ENCODE results near the gene FOXD2. TPM values are rescaled to one million over a fixed set of nuclear protein-coding genes. Genes with fewer than 3 reads are reported as not detected.

Gene FOXD2
- total and polyA plus RNA-seq, 2 of the 4 experiments (the other 2 are of a cell fraction), result under 0.01 to 0.03 TPM

GRCh38 chr1:47393141-47393540, 44.7 kb upstream of the FOXD2 start:
- WGBS, 2 experiments (ENCODE audit: extremely low coverage in 2 of 2, insufficient read length in 1 of 2), result no CpG with 5 or more reads among the region's 5 CpGs
- H2AK5ac ChIP-seq (ENCODE audit: low read depth, low read length), result no peak overlapping the region
- H3K23ac ChIP-seq (ENCODE audit: low read depth, low read length), result no peak overlapping the region
- no peak overlapping the region for H2BK20ac ChIP-seq (ENCODE audit: low read depth, low read length)
- intact Hi-C loops (cut with micrococcal nuclease), result no loop called here
- H3K9ac ChIP-seq (ENCODE audit: low read depth, low read length), result no peak overlapping the region
- dilution Hi-C loops (cut with HindIII; ENCODE audit: low sequenced_read_pairs, unreplicated experiment), result no loop called here
- no peak overlapping the region for H3K4me3 ChIP-seq (ENCODE audit: insufficient read depth, low read depth, low read length)
- H3K27me3 ChIP-seq (ENCODE audit: control insufficient read depth, insufficient read depth, low read length), result peaks cover 2% of the 10 kb centered on the region; the same call in 1 of the 2 replicates
- H3K27ac ChIP-seq (ENCODE audit: insufficient read depth, low read length), result no peak overlapping the region
- H3K79me1 ChIP-seq (ENCODE audit: low read depth in 1 of 2, low read length in 2 of 2), result no peaks in the 10 kb centered on the region
- no peak overlapping the region for H4K5ac ChIP-seq (ENCODE audit: low read depth, low read length)
- in situ Hi-C loops (cut with MboI; ENCODE audit: low sequenced_read_pairs), result no loop called here
- no peak overlapping the region for H3K4me2 ChIP-seq (ENCODE audit: low read depth, low read length)
- H2AFZ ChIP-seq (replicated peaks; ENCODE audit: low read length, poor library complexity), result no peak overlapping the region
- H3K18ac ChIP-seq (ENCODE audit: low read depth, low read length), result no peak overlapping the region
- TF ChIP-seq RAD21 (IDR thresholded peaks at IDR 0.05; ENCODE audit: low read length) (no peak), CHD1 (IDR thresholded peaks at IDR 0.05; ENCODE audit: low read depth, low read length) (no peak), RCOR1 (IDR thresholded peaks at IDR 0.05; ENCODE audit: insufficient replicate concordance, low read length) (no peak), MAZ (IDR thresholded peaks at IDR 0.05; ENCODE audit: borderline replicate concordance, low read depth, low read length) (no peak), CEBPB (IDR thresholded peaks at IDR 0.05; ENCODE audit: low read depth, low read length) (no peak), NFE2L2 (IDR thresholded peaks at IDR 0.05; ENCODE audit: low read depth, low read length) (no peak), SMC3 (IDR thresholded peaks at IDR 0.05; ENCODE audit: low read depth, low read length) (no peak), USF2 (IDR thresholded peaks at IDR 0.05; ENCODE audit: low read depth, low read length) (no peak), RFX5 (IDR thresholded peaks at IDR 0.05; ENCODE audit: low read depth, low read length) (no peak), CTCF (conservative IDR thresholded peaks at IDR 0.05; ENCODE audit: low read depth, low read length) (no peak), POLR2A (IDR thresholded peaks at IDR 0.05; ENCODE audit: low read depth, low read length) (no peak), BHLHE40 (IDR thresholded peaks at IDR 0.05; ENCODE audit: low read depth, low read length) (no peak), MAFK (IDR thresholded peaks at IDR 0.05; ENCODE audit: low read depth, low read length) (no peak), MXI1 (IDR thresholded peaks at IDR 0.05; ENCODE audit: borderline replicate concordance, low read depth, low read length) (no peak), FOS (IDR thresholded peaks at IDR 0.05; ENCODE audit: low read depth, low read length) (no peak), ELK1 (IDR thresholded peaks at IDR 0.05; ENCODE audit: borderline replicate concordance, low read depth, low read length) (no peak)
- no peak overlapping the region for H3K4ac ChIP-seq (ENCODE audit: low read depth, low read length)
- no TSS peak for BruUV-seq (replicated peaks)
- H2AK9ac ChIP-seq (replicated peaks; ENCODE audit: low read depth, low read length, poor library complexity), result no peak overlapping the region
- H3K36me3 ChIP-seq (ENCODE audit: control insufficient read depth, insufficient read depth, low read length), result no peaks in the 10 kb centered on the region
- H4K20me1 ChIP-seq (ENCODE audit: insufficient read depth, low read length), result peaks cover 8% of the 10 kb centered on the region; the same call in 1 of the 2 replicates
- no peak for ATAC-seq (ENCODE audit: low read depth)
- ChIA-PET CTCF (interaction anchor here (0.6 to 0.7 kb wide), 2 partner anchors 136 to 316 kb away, joined by 4 to 5 read pairs; no protein-coding TSS in a partner anchor), POLR2A (ENCODE audit: unreplicated experiment) (no interaction called here)
- H3K9me1 ChIP-seq (ENCODE audit: insufficient read depth, low read length), result no peaks in the 10 kb centered on the region
- no peak overlapping the region for H2BK15ac ChIP-seq (ENCODE audit: low read depth, low read length)
- peaks cover 2% of the 10 kb centered on the region; the same call in 1 of the 2 replicates for H3K4me1 ChIP-seq (ENCODE audit: control insufficient read depth, insufficient read depth, low read length)
- no peak overlapping the region for H3K56ac ChIP-seq (ENCODE audit: extremely low read depth, insufficient read depth, low read length)
- no peak overlapping the region for H4K91ac ChIP-seq (ENCODE audit: insufficient read depth, low read depth, low read length)
- H2BK120ac ChIP-seq (ENCODE audit: low read depth, low read length), result no peak overlapping the region
- peak; percentile 56 for DNase-seq
- no peak overlapping the region for H3K14ac ChIP-seq (replicated peaks; ENCODE audit: low read depth, low read length)
- H3K9me3 ChIP-seq (ENCODE audit: control insufficient read depth, insufficient read depth, low read length), result no peaks in the 10 kb centered on the region
- H2BK5ac ChIP-seq (ENCODE audit: low read depth, low read length, poor library complexity, severe bottlenecking), result no peak overlapping the region
- H4K8ac ChIP-seq (ENCODE audit: low read depth in 2 of 2, low read length in 2 of 2), result no peak overlapping the region

All from IMR-90 (cell line).